Motor neuron (in vitro differentiated cells): ENCODE data around the gene TRPM8. TPM values are rescaled to one million over a fixed set of nuclear protein-coding genes. Genes with fewer than 3 reads are reported as not detected.
A peak's percentile ranks its signal among the peaks of the same experiment; 100 is the strongest.
"Not testable (repeated sequence)": the region's sequence is repeated elsewhere in the genome, so short reads cannot be mapped to it uniquely, and the experiment has no call there.

Source experiments
- ATAC-seq, 8 experiments: fragments of 200-7000 bp; cut with Tn5 transposase; replicated peaks in 6 of 8; 2 replicates each; pipeline ENCODE4 v1.8.0; 2021; ENCODE audit warnings: mild to moderate bottlenecking in 8 of 8, moderate library complexity in 8 of 8
- H3K27ac ChIP-seq, 2 donors: fragments of 250-450 bp; sonication (Bioruptor Pico); 2 replicates each; pipeline ENCODE4 v1.9.0; 2021; ENCODE audit warnings: antibody characterized with exemption in 2 of 2, mild to moderate bottlenecking in 2 of 2, moderate library complexity in 1 of 2
- H3K4me1 ChIP-seq, 2 donors: fragments of 250-450 bp; sonication (Bioruptor Pico); replicated peaks in 1 of 2; 2 replicates each; pipeline ENCODE4 v1.6.1; 2021; ENCODE audit warnings: antibody characterized with exemption in 2 of 2, mild to moderate bottlenecking in 2 of 2, moderate library complexity in 1 of 2
- H3K4me3 ChIP-seq, 5 donors: fragments of 250-450 bp; sonication (Bioruptor Pico); 2 replicates each; pipeline ENCODE4 v1.9.0; 2021; ENCODE audit warnings: antibody characterized with exemption in 5 of 5, mild to moderate bottlenecking in 5 of 5, moderate library complexity in 4 of 5
- whole genome bisulfite sequencing, 10 experiments: fragments of 450-650 bp; shearing (Covaris generic); methylation state at CpG; one replicate each; pipeline ENCODE4 v1.0.0; 2022; 5-methylcytosine and 5-hydroxymethylcytosine counted together
- in situ Hi-C, 9 experiments: fragments of 400-800 bp; cut with MboI; loops; one replicate each; pipeline ENCODE4 v1.15.0; 2021; ENCODE audit warnings: low sequenced_read_pairs in 9 of 9, low pct_unique_long_range_greater_than_20kb in 2 of 9; ENCODE audit not compliant: unreplicated experiment in 9 of 9
- total RNA-seq, 8 experiments: library from RNA; unstranded; fragments of 300-600 nt; gene quantifications; 2 replicates each; pipeline versions ENCODE4 v1.2.3 to v1.2.4, GENCODE V29; 2022

TRPM8 gene
- total RNA-seq, 8 experiments from 2014 or later: 0.16 to 4.1 (median 1.7) TPM; not detected in 1

DNA sequence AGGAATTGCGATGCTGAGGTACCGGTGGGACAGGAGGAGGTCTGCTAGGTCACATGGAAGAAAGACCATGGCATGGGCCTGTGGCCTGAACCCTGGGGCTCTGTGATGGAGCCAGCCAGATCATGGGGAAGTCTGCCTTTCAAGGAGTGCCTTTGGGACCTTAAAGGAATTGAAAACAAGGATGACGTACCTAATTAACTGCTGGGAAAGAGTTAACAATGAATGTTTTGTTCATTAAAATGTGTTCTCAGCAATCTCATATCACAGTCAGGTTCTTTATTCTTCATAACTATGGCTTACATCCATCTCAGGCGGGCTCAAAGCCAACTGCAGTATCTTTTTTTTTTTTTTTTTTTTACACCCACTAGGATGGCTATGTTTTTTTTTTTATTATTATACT lies 25.6 kb downstream of the TRPM8 start:
- WGBS, 10 experiments: 31 to 100% (median 72%) methylated on average over 1 to 4 of the region's 4 CpGs; no CpG with 5 or more reads in 4 of the 10 experiments
- H3K4me3 ChIP-seq: no peak overlapping the region
- H3K27ac ChIP-seq: no peak overlapping the region
- in situ Hi-C loops: no loop called here
- H3K4me1 ChIP-seq: no peaks in the 10 kb centered on the region
- ATAC-seq: no peak

DNA sequence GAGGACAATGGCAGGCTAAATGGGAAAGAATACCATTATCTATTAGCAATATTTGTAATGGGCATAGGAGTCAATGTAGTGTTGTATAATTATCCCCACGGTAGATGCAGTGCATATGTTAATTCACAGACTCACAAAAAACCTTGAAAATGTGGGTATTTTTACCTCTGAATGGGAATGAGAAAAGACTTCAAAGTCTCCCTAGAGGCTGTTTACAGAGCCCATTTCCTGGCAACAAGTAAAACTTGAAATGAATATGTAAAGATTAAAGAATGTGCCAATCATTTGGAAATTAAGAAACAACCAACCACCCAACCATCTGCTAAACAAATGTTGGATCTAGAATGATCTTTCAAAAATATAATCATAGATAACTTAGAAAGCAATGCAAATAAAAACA lies 27.1 kb downstream of the TRPM8 start:
- H3K4me3 ChIP-seq: no peak overlapping the region
- 0 to 83% (median 59%) methylated on average over 1 of the region's 1 CpG; no CpG with 5 or more reads in 2 of the 10 experiments for WGBS, 10 experiments
- peak in 2 of 8 experiments; percentile 66 to 67 for ATAC-seq
- H3K27ac ChIP-seq: no peak overlapping the region
- no peaks in the 10 kb centered on the region for H3K4me1 ChIP-seq
- in situ Hi-C loops: no loop called here

DNA sequence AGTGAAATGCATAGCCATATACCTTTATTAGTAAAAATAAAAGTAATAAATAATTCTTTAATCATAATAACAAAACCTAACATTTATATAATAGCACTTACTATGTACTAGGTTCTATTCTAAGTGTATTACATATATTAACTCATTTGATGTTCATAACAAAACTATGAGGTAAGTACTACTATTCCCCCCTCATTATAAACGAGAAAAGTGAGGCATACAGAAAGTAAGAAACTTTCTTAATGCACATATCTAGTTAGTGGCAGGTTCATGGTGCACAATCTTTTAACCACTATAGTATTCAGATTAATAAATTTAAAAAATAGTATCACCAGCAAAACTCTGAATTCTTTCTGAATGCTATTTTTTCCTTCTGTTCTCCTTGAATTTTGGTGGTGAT lies 27.5 kb downstream of the TRPM8 start:
- 0 to 100% (median 67%) methylated on average over 1 of the region's 1 CpG; no CpG with 5 or more reads in 1 of the 10 experiments for WGBS, 10 experiments
- no peak overlapping the region for H3K4me3 ChIP-seq
- in situ Hi-C loops: no loop called here
- no peak for ATAC-seq
- H3K27ac ChIP-seq: no peak overlapping the region
- H3K4me1 ChIP-seq: no peaks in the 10 kb centered on the region

- in situ Hi-C loops: no loop called here
- Histone ChIP-seq H3K4me3 (no peak overlapping the region), H3K4me1 (no peaks in the 10 kb centered on the region), H3K27ac (no peak overlapping the region)
- no peak for ATAC-seq
- WGBS, 10 experiments: 20 to 100% (median 78%) methylated on average over 1 to 3 of the region's 3 CpGs; no CpG with 5 or more reads in 2 of the 10 experiments
These were observed 28.0 kb downstream of the TRPM8 start for GRCh38 chr2:233945146-233945545.

DNA sequence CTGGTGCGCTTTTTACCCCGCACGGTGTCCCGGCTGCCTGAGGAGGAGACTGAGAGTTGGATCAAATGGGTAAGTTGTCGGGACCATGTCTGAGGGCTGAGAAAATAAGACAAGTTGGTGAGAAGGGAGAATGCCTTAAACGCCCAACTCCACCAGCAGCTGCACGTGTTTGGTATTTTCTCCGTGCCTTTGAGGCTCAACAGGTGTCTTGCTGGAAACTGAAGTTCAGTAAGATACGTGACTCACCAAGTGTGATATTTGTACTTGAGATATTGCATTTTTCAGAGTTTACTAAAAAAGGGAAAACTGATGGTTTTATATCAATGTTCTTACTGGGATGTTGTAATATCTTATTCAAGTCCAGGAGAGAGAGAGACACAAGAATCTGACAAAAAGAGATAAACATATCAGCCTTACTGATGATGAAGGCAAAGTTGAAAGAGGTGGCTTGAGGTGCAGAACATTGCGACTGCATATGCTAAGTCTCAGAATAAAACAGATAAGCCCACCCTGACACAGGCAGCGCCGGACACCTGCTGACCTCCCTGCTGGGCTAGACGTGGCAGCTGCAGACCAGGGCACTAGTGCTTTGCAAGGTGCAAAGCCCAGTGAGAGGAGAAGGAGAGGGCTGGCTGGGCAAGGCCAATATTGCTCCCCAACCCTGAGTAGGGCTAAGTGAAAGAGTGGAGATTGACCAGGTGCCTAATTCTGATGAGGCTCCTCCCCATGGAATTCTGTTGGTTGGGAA lies 33.1 kb downstream of the TRPM8 start:
- 0 to 87% (median 80%) methylated on average over 1 to 7 of the region's 13 CpGs; no CpG with 5 or more reads in 3 of the 10 experiments for WGBS, 10 experiments
- in situ Hi-C loops: loop anchor here in 1 of 9 experiments (25.0 kb wide), 1 partner anchor 587 kb away; no protein-coding TSS in a partner anchor
- no peak overlapping the region for H3K27ac ChIP-seq
- no peak overlapping the region for H3K4me3 ChIP-seq
- peaks cover 0 to 4% of the 10 kb centered on the region in 2 donors for H3K4me1 ChIP-seq
- ATAC-seq: no peak

- no peak for ATAC-seq
- 33 to 100% (median 80%) methylated on average over 1 to 6 of the region's 7 CpGs; no CpG with 5 or more reads in 3 of the 10 experiments for WGBS, 10 experiments
- in situ Hi-C loops: loop anchor here in 1 of 9 experiments (25.0 kb wide), 1 partner anchor 585 kb away; no protein-coding TSS in a partner anchor
These were observed 35.2 kb downstream of the TRPM8 start for GRCh38 chr2:233952335-233952734.

GRCh38 chr2:233953087-233953801 lies 36.1 kb downstream of the TRPM8 start:
- H3K4me1 ChIP-seq: peaks cover 0 to 4% of the 10 kb centered on the region in 2 donors
- ATAC-seq: peak in 1 of 8 experiments; percentile 77
- in situ Hi-C loops: loop anchor here in 1 of 9 experiments (25.0 kb wide), 1 partner anchor 584 kb away; no protein-coding TSS in a partner anchor
- 0 to 71% (median 46%) methylated on average over 1 to 7 of the region's 7 CpGs for WGBS, 10 experiments
- no peak overlapping the region for H3K27ac ChIP-seq
- H3K4me3 ChIP-seq: no peak overlapping the region

More at GRCh38 chr2:233952335-233952734, 35.2 kb downstream of the TRPM8 start:
- Histone ChIP-seq H3K4me3 (no peak overlapping the region), H3K4me1 (peaks cover 0 to 4% of the 10 kb centered on the region in 2 donors), H3K27ac (no peak overlapping the region)

DNA sequence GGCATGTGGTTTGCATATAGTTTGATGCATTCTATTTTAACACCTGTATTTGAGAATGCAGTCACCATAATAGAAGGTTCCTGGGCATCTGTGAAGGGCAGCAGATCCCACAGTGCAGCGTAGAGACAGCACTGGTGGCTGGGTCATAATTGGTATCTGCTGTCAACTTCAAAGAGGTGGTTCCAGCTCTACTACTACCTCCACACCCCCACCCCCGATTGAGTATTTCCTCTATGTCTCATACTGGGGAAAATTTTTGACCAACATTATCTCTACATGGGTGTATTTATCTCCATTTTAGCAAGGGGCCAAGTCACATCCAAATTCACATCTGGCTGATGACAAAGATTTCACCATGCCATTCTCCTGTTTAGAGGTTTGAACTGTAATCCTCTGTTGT lies 43.0 kb downstream of the TRPM8 start:
- in situ Hi-C loops: loop anchor here in 1 of 9 experiments (25.0 kb wide), 1 partner anchor 577 kb away; no protein-coding TSS in a partner anchor
- WGBS, 10 experiments: 0 to 100% (median 90%) methylated on average over 1 to 2 of the region's 2 CpGs; no CpG with 5 or more reads in 6 of the 10 experiments
- Histone ChIP-seq H3K4me1 (peaks cover 2 to 3% of the 10 kb centered on the region in 2 donors), H3K27ac (no peak overlapping the region), H3K4me3 (no peak overlapping the region)
- ATAC-seq: no peak

DNA sequence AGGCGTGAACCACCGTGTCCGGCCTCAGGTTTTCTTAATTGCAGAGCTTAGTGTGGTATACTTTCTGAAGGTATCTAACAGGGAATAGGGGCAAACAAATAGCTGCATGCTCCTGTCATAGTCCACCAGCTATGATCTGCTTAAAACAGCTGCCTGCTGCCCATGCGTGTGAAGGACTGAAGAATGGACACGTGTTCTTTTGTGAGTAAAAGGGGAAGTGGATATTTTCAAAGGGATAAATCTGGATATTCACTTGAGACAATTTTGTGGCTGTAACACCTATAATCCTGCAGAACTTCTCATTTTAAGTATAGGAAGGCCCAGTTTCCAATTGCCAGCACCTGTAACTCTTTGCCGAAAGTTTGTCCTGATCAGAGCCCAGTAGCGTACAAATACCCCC lies 44.7 kb downstream of the TRPM8 start:
- 89 to 100% (median 100%) methylated on average over 1 to 7 of the region's 7 CpGs; no CpG with 5 or more reads in 2 of the 10 experiments for WGBS, 10 experiments
- in situ Hi-C loops: loop anchor here in 1 of 9 experiments (25.0 kb wide), 1 partner anchor 575 kb away; no protein-coding TSS in a partner anchor
- H3K4me3 ChIP-seq: no peak overlapping the region
- H3K27ac ChIP-seq: no peak overlapping the region
- ATAC-seq: no peak
- peaks cover 6 to 8% of the 10 kb centered on the region in 2 donors for H3K4me1 ChIP-seq

DNA sequence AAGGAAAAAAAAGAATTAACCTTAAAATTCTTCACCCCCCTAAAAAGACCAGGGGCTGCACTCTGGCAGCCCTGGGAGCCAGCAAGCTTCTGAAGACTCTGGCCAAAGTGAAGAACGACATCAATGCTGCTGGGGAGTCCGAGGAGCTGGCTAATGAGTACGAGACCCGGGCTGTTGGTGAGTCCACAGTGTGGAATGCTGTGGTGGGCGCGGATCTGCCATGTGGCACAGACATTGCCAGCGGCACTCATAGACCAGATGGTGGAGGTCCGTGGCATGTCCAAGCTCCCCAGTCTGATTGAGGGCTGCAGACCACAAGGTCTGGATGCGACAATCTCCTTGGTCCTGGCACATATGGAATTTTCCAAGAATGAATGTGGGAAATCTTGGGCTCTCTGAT lies 47.4 kb downstream of the TRPM8 start:
- in situ Hi-C loops: loop anchor here in 1 of 9 experiments (25.0 kb wide), 1 partner anchor 573 kb away; no protein-coding TSS in a partner anchor
- H3K27ac ChIP-seq: no peak overlapping the region
- ATAC-seq: no peak
- H3K4me3 ChIP-seq: no peak overlapping the region
- peaks cover 6 to 8% of the 10 kb centered on the region in 2 donors for H3K4me1 ChIP-seq
- WGBS, 10 experiments: 57 to 100% (median 93%) methylated on average over 1 to 7 of the region's 9 CpGs; no CpG with 5 or more reads in 5 of the 10 experiments

GRCh38 chr2:233965032-233965603 lies 47.9 kb downstream of the TRPM8 start:
- Histone ChIP-seq H3K27ac (peak overlapping the region in 1 of 2 donors; percentile 20), H3K4me1 (peaks cover 6 to 8% of the 10 kb centered on the region in 2 donors), H3K4me3 (no peak overlapping the region)
- in situ Hi-C loops: loop anchor here in 1 of 9 experiments (25.0 kb wide), 1 partner anchor 572 kb away; no protein-coding TSS in a partner anchor
- peak in 3 of 8 experiments; percentile 38 to 51 (median 47) for ATAC-seq
- 21 to 89% (median 73%) methylated on average over 2 to 8 of the region's 10 CpGs; no CpG with 5 or more reads in 1 of the 10 experiments for WGBS, 10 experiments

DNA sequence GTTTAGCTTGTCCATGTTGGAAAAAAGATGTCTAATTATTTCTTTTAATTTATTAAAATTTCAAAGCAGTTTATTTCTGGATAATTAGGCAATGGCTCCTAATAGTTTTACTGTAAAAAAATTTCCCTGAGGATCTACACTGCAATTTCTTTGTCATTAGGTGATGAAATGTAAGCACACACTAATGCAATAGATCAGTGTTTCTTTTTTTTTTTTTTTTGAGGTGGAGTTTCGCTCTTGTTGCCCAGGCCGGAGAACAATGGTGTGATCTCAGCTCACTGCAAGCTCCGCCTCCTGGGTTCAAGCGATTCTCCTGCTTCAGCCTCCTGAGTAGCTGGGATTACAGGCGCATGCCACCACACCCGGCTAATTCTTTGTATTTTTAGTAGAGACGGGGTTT lies 48.5 kb downstream of the TRPM8 start:
- not testable (repeated sequence) for H3K4me3 ChIP-seq, H3K27ac ChIP-seq, H3K4me1 ChIP-seq
- 50 to 100% (median 85%) methylated on average over 1 to 6 of the region's 7 CpGs; no CpG with 5 or more reads in 1 of the 10 experiments for WGBS, 10 experiments
- in situ Hi-C loops: loop anchor here in 1 of 9 experiments (25.0 kb wide), 1 partner anchor 572 kb away; no protein-coding TSS in a partner anchor
- peak in 5 of 8 experiments; percentile 42 to 48 (median 46) for ATAC-seq
